Breast epithelium (tissue), 3 donors: Measurements from ENCODE around the gene PLPPR1.

Experiments used
- CTCF ChIP-seq, 3 donors: fragments of 450-650 bp; IDR thresholded peaks; one replicate each; pipeline ENCODE4 v1.5.1; 2016 to 2017; ENCODE audit warnings: antibody characterized with exemption in 3 of 3, mild to moderate bottlenecking in 3 of 3, moderate library complexity in 3 of 3
- POLR2A ChIP-seq: fragments of 450-650 bp; IDR thresholded peaks from one replicate; pipeline ENCODE4 v1.6.1; 2016; ENCODE audit warnings: antibody characterized with exemption, mild to moderate bottlenecking, moderate library complexity
- POLR2AphosphoS5 ChIP-seq, 3 donors: sonication (generic); formaldehyde crosslinking; IDR thresholded peaks; one replicate each; pipeline ENCODE4 v1.6.1; 2017; ENCODE audit warnings: antibody characterized with exemption in 3 of 3

DNA sequence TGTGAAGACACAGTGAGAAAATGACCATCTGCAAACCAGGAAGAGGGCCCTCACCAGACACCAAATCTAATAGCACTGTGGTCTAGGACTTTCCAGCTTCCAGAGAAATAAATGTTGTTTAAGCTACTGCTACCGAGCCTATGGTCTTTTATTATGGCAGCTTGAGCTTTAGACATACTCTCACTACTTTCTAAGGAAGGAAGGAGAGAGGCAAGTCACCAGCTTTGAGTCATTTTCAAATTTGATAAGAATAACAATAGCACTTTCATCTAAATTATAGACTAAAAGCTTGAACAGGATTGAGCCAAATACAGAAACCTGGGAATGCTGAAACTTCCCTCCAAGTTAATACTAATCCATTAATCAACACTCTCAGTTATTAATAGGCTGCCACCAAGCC is 64.4 kb downstream of the PLPPR1 start:
- TF ChIP-seq POLR2A (no peak), CTCF (IDR thresholded peaks at IDR 0.05) (no peak), POLR2AphosphoS5 (IDR thresholded peaks at IDR 0.05) (no peak)
